ENCODE data around the gene DSCAML1. TPM values are rescaled to one million over a fixed set of nuclear protein-coding genes. Genes with fewer than 3 reads are reported as not detected.

Gene DSCAML1
- total RNA-seq, 4 donors from 2014 or later = 0.54 to 1.8 (median 0.99) TPM

- Histone ChIP-seq H3K27ac (peak overlapping the region in 1 of 3 donors; percentile 54), H3K4me3 (replicated peaks in 1 of 3) (no peak overlapping the region), H3K36me3 (no peaks in the 10 kb centered on the region), H3K27me3 (no peaks in the 10 kb centered on the region), H3K9me3 (no peaks in the 10 kb centered on the region), H3K4me1 (peaks cover 56 to 71% of the 10 kb centered on the region in 2 donors)
- DNase-seq = no peak
- WGBS, 2 donors = 98 to 99% methylated on average over 5 to 6 of the region's 6 CpGs
- intact Hi-C loops (cut with DNase I) = no loop called here
- TF ChIP-seq POLR2A (IDR thresholded peaks at IDR 0.05) (no peak), CTCF (IDR thresholded peaks at IDR 0.05) (no peak)
Measured at GRCh38 chr11:117587416-117587815, 209.6 kb downstream of the DSCAML1 start.

GRCh38 chr11:117586392-117586791 lies 210.6 kb downstream of the DSCAML1 start:
- Histone ChIP-seq H3K9me3 (no peaks in the 10 kb centered on the region), H3K27me3 (no peaks in the 10 kb centered on the region), H3K36me3 (no peaks in the 10 kb centered on the region), H3K4me1 (peaks cover 66 to 81% of the 10 kb centered on the region in 2 donors), H3K4me3 (replicated peaks in 1 of 3) (no peak overlapping the region), H3K27ac (peak overlapping the region in 2 of 3 donors; percentile 68 to 73)
- TF ChIP-seq CTCF (IDR thresholded peaks at IDR 0.05) = no peak
- no peak for TF ChIP-seq POLR2A (IDR thresholded peaks at IDR 0.05)
- intact Hi-C loops (cut with DNase I) = no loop called here
- DNase-seq = no peak
- WGBS, 2 donors = 81 to 89% methylated on average over 5 of the region's 5 CpGs

GRCh38 chr11:117585631-117586030 lies 211.4 kb downstream of the DSCAML1 start:
- Histone ChIP-seq H3K4me3 (replicated peaks in 1 of 3) (no peak overlapping the region), H3K9me3 (no peaks in the 10 kb centered on the region), H3K27me3 (no peaks in the 10 kb centered on the region), H3K36me3 (no peaks in the 10 kb centered on the region), H3K27ac (peak overlapping the region; percentile 49 to 73 (median 68)), H3K4me1 (peaks cover 74 to 89% of the 10 kb centered on the region in 2 donors)
- no peak for DNase-seq
- 82 to 84% methylated on average over 7 to 8 of the region's 8 CpGs for WGBS, 2 donors
- no peak for TF ChIP-seq POLR2A (IDR thresholded peaks at IDR 0.05)
- TF ChIP-seq CTCF (IDR thresholded peaks at IDR 0.05) = no peak
- intact Hi-C loops (cut with DNase I) = no loop called here

GRCh38 chr11:117584056-117584830 lies 212.8 kb downstream of the DSCAML1 start:
- peak overlapping the region; percentile 49 to 92 (median 85) for H3K27ac ChIP-seq
- H3K4me1 ChIP-seq = peaks cover 85 to 93% of the 10 kb centered on the region in 2 donors
- intact Hi-C loops (cut with DNase I) = no loop called here
- no peak for TF ChIP-seq POLR2A (IDR thresholded peaks at IDR 0.05)
- no peak for TF ChIP-seq CTCF (IDR thresholded peaks at IDR 0.05)
- H3K9me3 ChIP-seq = no peaks in the 10 kb centered on the region
- H3K4me3 ChIP-seq (replicated peaks in 1 of 3) = no peak overlapping the region
- no peaks in the 10 kb centered on the region for H3K36me3 ChIP-seq
- 25 to 35% methylated on average over 9 of the region's 9 CpGs for WGBS, 2 donors
- DNase-seq = peak; percentile 87 to 90
- H3K27me3 ChIP-seq = no peaks in the 10 kb centered on the region

GRCh38 chr11:117583063-117583801 lies 213.8 kb downstream of the DSCAML1 start:
- intact Hi-C loops (cut with DNase I) = no loop called here
- WGBS, 2 donors = 26 to 44% methylated on average over 15 of the region's 15 CpGs
- peak overlapping the region; percentile 85 to 92 (median 90) for H3K27ac ChIP-seq

More at GRCh38 chr11:117583063-117583801, 213.8 kb downstream of the DSCAML1 start:
- Histone ChIP-seq H3K4me3 (replicated peaks in 1 of 3) (no peak overlapping the region), H3K36me3 (no peaks in the 10 kb centered on the region), H3K4me1 (peaks cover 86 to 90% of the 10 kb centered on the region in 2 donors), H3K27me3 (no peaks in the 10 kb centered on the region), H3K9me3 (no peaks in the 10 kb centered on the region)
- DNase-seq = peak; percentile 97 to 98
- no peak for TF ChIP-seq POLR2A (IDR thresholded peaks at IDR 0.05)
- TF ChIP-seq CTCF (IDR thresholded peaks at IDR 0.05) = no peak
